Lower leg skin (tissue), 4 donors: Measurements from ENCODE around the gene TLR10. TPM values are rescaled to one million over a fixed set of nuclear protein-coding genes. Genes with fewer than 3 reads are reported as not detected.
"Not testable (repeated sequence)": the region's sequence is repeated elsewhere in the genome, so short reads cannot be mapped to it uniquely, and the experiment has no call there.

Experiments
- DNase-seq, 2 donors: peaks; one replicate each; pipeline ENCODE4 v3.0.0-alpha.2; 2019; ENCODE audit warnings: low spot score in 2 of 2
- H3K4me3 ChIP-seq: fragments of 200-600 bp; sonication (generic); 2 replicates; pipeline ENCODE4 v1.5.1; 2017; ENCODE audit warnings: mild to moderate bottlenecking, low read depth; ENCODE audit not compliant: poor library complexity, severe bottlenecking
- POLR2A ChIP-seq, 2 donors: fragments of 450-650 bp; IDR thresholded peaks; one replicate each; pipeline ENCODE4 v1.6.1; 2016 to 2017; ENCODE audit warnings: antibody characterized with exemption in 2 of 2, mild to moderate bottlenecking in 1 of 2, moderate library complexity in 1 of 2
- WGBS, 2 donors: methylation state at CpG; one replicate each; pipeline ENCODE4 v1.1.5; 2018; 5-methylcytosine and 5-hydroxymethylcytosine counted together
- intact Hi-C: fragments of 100-400 bp; cut with DNase I; formaldehyde crosslinking; loops from one replicate; pipeline ENCODE4 v1.15.0; 2023; ENCODE audit warnings: low total_unique reads
- total RNA-seq, 4 donors: library from RNA; depleted of rRNA; stranded (reverse); fragments of >200 nt; gene quantifications; one replicate each; pipeline ENCODE4 v1.1.0, GENCODE V29; 2016
- TF ChIP-seq, protein P1 (sequence below), 3 donors: fragments of 450-650 bp; IDR thresholded peaks; one replicate each; pipeline ENCODE4 v1.5.1; 2016; ENCODE audit warnings: antibody characterized with exemption in 3 of 3, mild to moderate bottlenecking in 3 of 3, moderate library complexity in 2 of 3

Gene TLR10
- total RNA-seq, 4 donors from 2014 or later = 0.06 to 1.4 (median 0.21) TPM; not detected in 1

DNA sequence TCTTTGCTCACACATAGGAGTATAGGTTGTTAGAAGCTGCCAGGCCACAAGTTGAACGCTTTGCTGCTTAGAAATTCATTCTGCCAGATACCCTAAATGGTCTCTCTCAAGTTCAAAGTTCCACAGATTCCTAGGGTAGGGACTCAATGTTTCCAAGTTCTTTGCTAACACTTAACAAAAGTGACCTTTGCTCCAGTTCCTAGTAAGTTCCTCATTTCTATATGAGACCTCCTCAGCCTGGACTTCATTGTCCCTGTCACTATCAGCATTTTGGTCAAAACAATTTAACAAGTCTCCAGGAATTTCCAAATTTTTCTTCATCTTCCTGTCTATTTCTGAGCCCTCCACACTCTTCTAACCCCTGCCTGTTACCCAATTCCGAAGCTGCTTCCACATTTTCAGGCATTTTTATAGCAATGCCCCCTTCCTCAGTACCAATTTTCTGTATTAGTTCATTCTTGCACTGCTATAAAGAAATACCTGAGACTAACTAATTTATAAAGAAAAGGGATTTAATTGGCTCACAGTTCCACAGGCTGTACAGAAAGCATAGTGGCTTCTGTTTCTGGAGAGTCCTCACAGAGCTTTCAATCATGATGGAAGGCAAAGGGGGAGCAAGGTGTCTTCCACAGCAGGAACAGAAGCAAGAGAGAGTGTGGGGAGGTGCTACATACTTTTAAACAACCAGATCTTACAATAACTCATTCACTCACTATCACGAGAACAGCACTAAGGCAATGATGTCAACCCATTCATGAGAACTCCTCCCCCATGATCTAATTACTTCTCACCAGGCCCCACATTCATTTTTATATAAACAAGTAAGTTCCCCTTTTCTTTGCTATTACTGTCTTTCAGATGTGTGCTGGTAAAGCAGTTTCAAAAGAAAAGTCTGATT, 33.3 kb upstream of the TLR10 start:
- H3K4me3 ChIP-seq = no peak overlapping the region
- no peak for DNase-seq
- intact Hi-C loops = no loop called here
- TF ChIP-seq, protein P1, sequence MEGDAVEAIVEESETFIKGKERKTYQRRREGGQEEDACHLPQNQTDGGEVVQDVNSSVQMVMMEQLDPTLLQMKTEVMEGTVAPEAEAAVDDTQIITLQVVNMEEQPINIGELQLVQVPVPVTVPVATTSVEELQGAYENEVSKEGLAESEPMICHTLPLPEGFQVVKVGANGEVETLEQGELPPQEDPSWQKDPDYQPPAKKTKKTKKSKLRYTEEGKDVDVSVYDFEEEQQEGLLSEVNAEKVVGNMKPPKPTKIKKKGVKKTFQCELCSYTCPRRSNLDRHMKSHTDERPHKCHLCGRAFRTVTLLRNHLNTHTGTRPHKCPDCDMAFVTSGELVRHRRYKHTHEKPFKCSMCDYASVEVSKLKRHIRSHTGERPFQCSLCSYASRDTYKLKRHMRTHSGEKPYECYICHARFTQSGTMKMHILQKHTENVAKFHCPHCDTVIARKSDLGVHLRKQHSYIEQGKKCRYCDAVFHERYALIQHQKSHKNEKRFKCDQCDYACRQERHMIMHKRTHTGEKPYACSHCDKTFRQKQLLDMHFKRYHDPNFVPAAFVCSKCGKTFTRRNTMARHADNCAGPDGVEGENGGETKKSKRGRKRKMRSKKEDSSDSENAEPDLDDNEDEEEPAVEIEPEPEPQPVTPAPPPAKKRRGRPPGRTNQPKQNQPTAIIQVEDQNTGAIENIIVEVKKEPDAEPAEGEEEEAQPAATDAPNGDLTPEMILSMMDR (IDR thresholded peaks at IDR 0.05) = no peak
- TF ChIP-seq POLR2A (IDR thresholded peaks at IDR 0.05) = no peak
- 69 to 73% methylated on average over 3 of the region's 3 CpGs for WGBS, 2 donors

DNA sequence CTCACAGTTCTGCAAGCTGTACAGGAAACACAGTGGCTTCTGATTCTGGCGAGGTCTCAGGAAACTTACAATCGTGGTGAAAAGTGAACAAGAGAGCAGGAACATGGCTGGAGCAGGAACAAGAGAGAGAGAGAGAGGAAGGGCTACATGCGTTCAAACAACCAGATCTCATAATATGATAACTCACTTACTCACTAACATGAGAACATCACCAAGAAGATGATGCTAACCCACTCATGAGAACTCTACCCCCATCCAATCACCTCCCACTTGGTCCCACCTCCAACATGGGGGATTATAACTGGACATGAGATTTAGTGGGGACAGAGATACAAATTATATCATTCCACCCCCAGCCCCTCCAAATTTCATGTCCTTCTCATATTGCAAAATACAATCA, 31.6 kb upstream of the TLR10 start:
- WGBS, 2 donors = 66 to 69% methylated on average over 3 of the region's 3 CpGs
- no peak overlapping the region for H3K4me3 ChIP-seq
- DNase-seq = no peak
- intact Hi-C loops = no loop called here
- TF ChIP-seq, protein P1 (IDR thresholded peaks at IDR 0.05) = no peak
- no peak for TF ChIP-seq POLR2A (IDR thresholded peaks at IDR 0.05)

- 81 to 85% methylated on average over 6 of the region's 6 CpGs for WGBS, 2 donors
- DNase-seq = no peak
- intact Hi-C loops = no loop called here
- TF ChIP-seq, protein P1 (IDR thresholded peaks at IDR 0.05) = no peak
- no peak overlapping the region for H3K4me3 ChIP-seq
Observed at GRCh38 chr4:38811297-38811696, 28.5 kb upstream of the TLR10 start.

GRCh38 chr4:38807462-38807861, 24.7 kb upstream of the TLR10 start:
- intact Hi-C loops, H3K4me3 ChIP-seq, DNase-seq: not testable (repeated sequence)
- 95 to 97% methylated on average over 7 to 8 of the region's 29 CpGs for WGBS, 2 donors

- DNase-seq, intact Hi-C loops, H3K4me3 ChIP-seq: not testable (repeated sequence)
- WGBS, 2 donors = 75 to 79% methylated on average over 9 of the region's 9 CpGs
Observed at GRCh38 chr4:38806251-38806650, 23.5 kb upstream of the TLR10 start.

- peak in 1 of 2 donors; percentile 47 for DNase-seq
- WGBS, 2 donors = 47 to 54% methylated on average over 5 of the region's 5 CpGs
- TF ChIP-seq, protein P1 (IDR thresholded peaks at IDR 0.05) = no peak
- no peak for TF ChIP-seq POLR2A (IDR thresholded peaks at IDR 0.05)
- intact Hi-C loops = no loop called here
- no peak overlapping the region for H3K4me3 ChIP-seq
Observed at GRCh38 chr4:38805530-38806145, 22.8 kb upstream of the TLR10 start.
